Activated CD4-positive, alpha-beta T cell treated with anti-CD3 and anti-CD28 coated beads, Interleukin-10, Interleukin-2, amounts not matched to agents 100 ng/mL and 50 ng/mL, durations not matched to agents 16 hours and 8 hours (primary cell): Measurements from ENCODE around the gene PBOV1.

Source experiments
- DNase-seq: peaks from one replicate; pipeline ENCODE4 v3.0.0-alpha.2; 2020

The PBOV1 gene

GRCh38 chr6:138203315-138203714 lies 15.0 kb downstream of the PBOV1 start:
- DNase-seq, result no peak

GRCh38 chr6:138201836-138202235 lies 16.5 kb downstream of the PBOV1 start:
- no peak for DNase-seq

GRCh38 chr6:138198430-138199091 lies 19.7 kb downstream of the PBOV1 start:
- no peak for DNase-seq

- DNase-seq, result no peak
Measured at GRCh38 chr6:138197570-138197969, 20.7 kb downstream of the PBOV1 start.

- no peak for DNase-seq
Measured at GRCh38 chr6:138196122-138196738, 22.1 kb downstream of the PBOV1 start.

- no peak for DNase-seq
Measured at GRCh38 chr6:138194287-138194686, 24.0 kb downstream of the PBOV1 start.

- no peak for DNase-seq
Measured at GRCh38 chr6:138188278-138188941, 29.9 kb downstream of the PBOV1 start.

GRCh38 chr6:138187156-138187555 lies 31.1 kb downstream of the PBOV1 start:
- DNase-seq, result no peak

- DNase-seq, result no peak
Measured at GRCh38 chr6:138184230-138184629, 34.1 kb downstream of the PBOV1 start.

GRCh38 chr6:138183790-138184134 lies 34.5 kb downstream of the PBOV1 start:
- no peak for DNase-seq

- no peak for DNase-seq
Measured at GRCh38 chr6:138182939-138183789, 35.1 kb downstream of the PBOV1 start.

GRCh38 chr6:138176652-138177232 lies 41.5 kb downstream of the PBOV1 start:
- no peak for DNase-seq

GRCh38 chr6:138175596-138175995 lies 42.7 kb downstream of the PBOV1 start:
- DNase-seq, result no peak
